ENCODE measurements around the gene HVCN1.

Gene HVCN1

DNA sequence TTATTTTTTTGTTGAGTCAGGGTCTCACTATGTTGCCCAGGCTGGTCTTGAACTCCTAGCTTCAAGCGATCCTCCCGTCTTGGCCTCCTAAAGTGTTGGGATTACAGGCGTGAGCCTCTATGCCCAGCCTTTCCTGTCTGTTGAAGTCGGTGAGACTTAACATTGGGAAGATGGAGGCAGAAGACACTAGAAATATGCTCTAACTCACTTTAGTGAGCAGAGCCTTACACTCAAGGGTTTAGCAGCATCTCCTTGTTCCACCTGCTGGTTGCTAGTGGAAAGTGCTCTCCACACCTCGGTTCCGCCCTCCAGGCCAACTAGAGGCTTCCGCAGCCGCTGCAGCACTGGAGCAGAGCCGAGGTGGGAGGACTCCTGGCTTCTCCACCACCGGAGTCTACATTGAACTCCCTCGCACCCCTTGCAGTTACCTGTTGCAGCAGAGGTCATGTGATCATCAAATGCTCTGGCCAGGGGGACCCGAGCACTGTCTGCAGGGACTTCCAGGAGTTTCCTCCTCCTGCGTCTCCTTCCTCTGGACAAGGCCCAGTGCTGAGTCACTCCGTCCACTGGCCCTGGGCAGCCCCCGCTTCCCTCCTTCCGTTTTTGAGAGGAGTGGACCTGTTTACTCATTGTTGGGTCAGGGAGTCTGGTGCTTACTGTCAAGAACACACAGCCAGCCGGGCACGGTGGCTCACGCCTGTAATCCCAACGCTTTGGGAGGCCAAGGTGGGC lies 9.4 kb upstream of the HVCN1 start:
- no peak overlapping the region for H3K4ac ChIP-seq (ENCODE audit: low read depth, low read length)
- no peaks in the 10 kb centered on the region for H3K36me3 ChIP-seq (ENCODE audit: control insufficient read depth, insufficient read depth, low read length)
- H3K4me2 ChIP-seq (ENCODE audit: low read length) = no peak overlapping the region
- no peak overlapping the region for H3K27ac ChIP-seq (ENCODE audit: low read depth, low read length)
- H4K8ac ChIP-seq (ENCODE audit: low read depth, low read length) = no peak overlapping the region
- no peak overlapping the region for H2BK5ac ChIP-seq (ENCODE audit: low read length)
- no peak overlapping the region for H2AK5ac ChIP-seq (ENCODE audit: low read length)
- H3K56ac ChIP-seq (ENCODE audit: low read length) = peak overlapping the region; percentile 57
- H3K23ac ChIP-seq (ENCODE audit: low read length) = no peak overlapping the region
- H2BK120ac ChIP-seq (ENCODE audit: low read depth, low read length) = no peak overlapping the region
- H3K4me3 ChIP-seq (ENCODE audit: low read length) = no peak overlapping the region
- DNase-seq = peak; percentile 93
- WGBS (ENCODE audit: extremely low coverage, insufficient coverage, low lambda C conversion rate) = no CpG with 5 or more reads among the region's 20 CpGs
- no peaks in the 10 kb centered on the region for H3K79me1 ChIP-seq (ENCODE audit: low read length)
- no peaks in the 10 kb centered on the region for H3K27me3 ChIP-seq (ENCODE audit: insufficient read depth, low read length, poor library complexity)
- H4K5ac ChIP-seq (ENCODE audit: low read length) = no peak overlapping the region
- no peak overlapping the region for H3K9ac ChIP-seq (ENCODE audit: low read length)
- no peaks in the 10 kb centered on the region for H3K79me2 ChIP-seq (ENCODE audit: control insufficient read depth, insufficient read depth, low read length)
- H3K4me1 ChIP-seq (ENCODE audit: control insufficient read depth, low read depth, low read length) = no peaks in the 10 kb centered on the region
- H3K18ac ChIP-seq (ENCODE audit: low read length) = no peak overlapping the region
- H2BK15ac ChIP-seq (replicated peaks; ENCODE audit: low read depth) = no peak overlapping the region

DNA sequence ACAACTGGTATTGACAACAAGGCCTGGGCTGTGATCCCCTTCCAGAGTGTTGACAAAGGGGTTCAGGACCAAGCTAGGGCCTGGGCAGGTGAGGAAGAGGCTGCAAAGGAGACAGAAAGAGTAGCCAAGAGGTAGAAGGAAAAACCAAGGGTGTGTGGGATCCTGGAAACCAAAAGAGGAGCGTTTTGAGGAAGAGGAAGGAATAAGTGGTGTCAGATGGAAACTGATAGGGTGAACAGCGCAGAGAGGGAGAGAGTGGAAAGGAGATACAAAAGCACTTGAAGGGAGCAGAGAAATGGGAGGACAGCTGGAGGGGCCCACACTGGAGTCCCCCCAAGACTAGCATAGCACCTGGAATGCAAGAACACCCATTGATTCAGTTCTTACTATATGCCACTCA lies 8.3 kb upstream of the HVCN1 start:
- Histone ChIP-seq H3K4me1 (ENCODE audit: control insufficient read depth, low read depth, low read length) (no peaks in the 10 kb centered on the region), H3K79me2 (ENCODE audit: control insufficient read depth, insufficient read depth, low read length) (no peaks in the 10 kb centered on the region), H2BK5ac (ENCODE audit: low read length) (no peak overlapping the region), H2BK15ac (replicated peaks; ENCODE audit: low read depth) (no peak overlapping the region), H3K79me1 (ENCODE audit: low read length) (no peaks in the 10 kb centered on the region), H3K23ac (ENCODE audit: low read length) (no peak overlapping the region), H3K27me3 (ENCODE audit: insufficient read depth, low read length, poor library complexity) (no peaks in the 10 kb centered on the region), H3K9ac (ENCODE audit: low read length) (no peak overlapping the region), H3K4me3 (ENCODE audit: low read length) (no peak overlapping the region), H4K8ac (ENCODE audit: low read depth, low read length) (no peak overlapping the region), H3K27ac (ENCODE audit: low read depth, low read length) (no peak overlapping the region), H2AK5ac (ENCODE audit: low read length) (no peak overlapping the region), H4K5ac (ENCODE audit: low read length) (no peak overlapping the region), H3K4ac (ENCODE audit: low read depth, low read length) (no peak overlapping the region), H3K18ac (ENCODE audit: low read length) (no peak overlapping the region), H2BK120ac (ENCODE audit: low read depth, low read length) (no peak overlapping the region), H3K56ac (ENCODE audit: low read length) (no peak overlapping the region), H3K36me3 (ENCODE audit: control insufficient read depth, insufficient read depth, low read length) (no peaks in the 10 kb centered on the region), H3K4me2 (ENCODE audit: low read length) (no peak overlapping the region)
- no CpG with 5 or more reads among the region's 2 CpGs for WGBS (ENCODE audit: extremely low coverage, insufficient coverage, low lambda C conversion rate)
- DNase-seq = no peak

DNA sequence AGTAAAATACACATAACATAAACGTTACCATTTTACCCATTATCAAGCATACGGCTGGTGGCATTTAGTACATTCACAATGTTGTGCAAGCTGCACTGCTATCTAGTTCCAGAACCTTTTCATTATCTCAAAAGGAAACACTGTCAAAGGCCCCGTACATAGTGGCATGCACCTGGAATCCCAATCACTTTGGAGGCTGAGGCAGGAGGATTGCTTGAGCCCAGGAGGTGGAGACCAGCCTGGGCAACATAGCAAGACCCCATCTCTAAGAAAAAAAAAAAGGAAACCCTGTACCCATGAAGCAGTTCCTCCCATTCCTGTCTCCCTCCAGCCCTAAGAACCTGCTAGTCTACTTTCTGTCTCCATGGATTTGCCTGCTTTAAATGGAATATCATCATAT lies 7.4 kb upstream of the HVCN1 start:
- no peak overlapping the region for H3K23ac ChIP-seq (ENCODE audit: low read length)
- H2BK5ac ChIP-seq (ENCODE audit: low read length) = no peak overlapping the region
- no peak overlapping the region for H3K4me3 ChIP-seq (ENCODE audit: low read length)
- H2AK5ac ChIP-seq (ENCODE audit: low read length) = no peak overlapping the region
- H3K79me1 ChIP-seq (ENCODE audit: low read length) = no peaks in the 10 kb centered on the region
- H3K18ac ChIP-seq (ENCODE audit: low read length) = no peak overlapping the region
- H4K5ac ChIP-seq (ENCODE audit: low read length) = no peak overlapping the region
- no peak overlapping the region for H3K4ac ChIP-seq (ENCODE audit: low read depth, low read length)
- H3K56ac ChIP-seq (ENCODE audit: low read length) = no peak overlapping the region
- H2BK120ac ChIP-seq (ENCODE audit: low read depth, low read length) = no peak overlapping the region
- no peaks in the 10 kb centered on the region for H3K36me3 ChIP-seq (ENCODE audit: control insufficient read depth, insufficient read depth, low read length)
- WGBS (ENCODE audit: extremely low coverage, insufficient coverage, low lambda C conversion rate) = no CpG with 5 or more reads among the region's 3 CpGs
- no peak overlapping the region for H4K8ac ChIP-seq (ENCODE audit: low read depth, low read length)
- no peaks in the 10 kb centered on the region for H3K79me2 ChIP-seq (ENCODE audit: control insufficient read depth, insufficient read depth, low read length)
- H3K4me1 ChIP-seq (ENCODE audit: control insufficient read depth, low read depth, low read length) = no peaks in the 10 kb centered on the region
- no peak overlapping the region for H2BK15ac ChIP-seq (replicated peaks; ENCODE audit: low read depth)
- no peaks in the 10 kb centered on the region for H3K27me3 ChIP-seq (ENCODE audit: insufficient read depth, low read length, poor library complexity)
- DNase-seq = no peak
- no peak overlapping the region for H3K9ac ChIP-seq (ENCODE audit: low read length)
- H3K4me2 ChIP-seq (ENCODE audit: low read length) = no peak overlapping the region
- H3K27ac ChIP-seq (ENCODE audit: low read depth, low read length) = no peak overlapping the region

DNA sequence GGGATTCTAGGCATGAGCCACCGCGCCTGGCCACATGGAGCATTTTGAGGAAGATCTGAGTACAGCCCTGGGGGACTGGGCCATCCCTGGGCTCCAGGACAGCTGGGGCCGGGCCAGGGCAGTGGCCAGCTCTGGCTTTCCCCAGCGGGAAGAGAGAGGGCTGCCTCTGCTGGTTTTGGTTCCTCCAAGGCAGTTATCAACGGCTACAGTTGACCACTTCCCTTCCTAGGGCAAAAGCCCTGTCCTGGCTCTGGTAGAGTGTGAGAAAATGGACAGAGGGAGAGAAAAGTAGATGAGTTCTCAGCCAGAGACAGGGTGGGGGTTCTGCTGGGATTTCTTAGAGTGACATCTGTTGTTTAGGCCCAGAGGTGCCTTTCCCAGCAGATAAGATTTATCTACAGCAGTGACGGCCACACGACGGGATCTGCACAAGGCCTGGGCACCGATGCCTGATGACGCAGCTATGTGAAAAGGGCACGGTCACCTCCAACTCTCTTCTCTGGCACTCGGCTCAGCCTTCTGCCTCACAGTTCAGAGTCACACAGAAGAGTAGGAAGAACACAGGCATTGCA lies 5.5 kb upstream of the HVCN1 start:
- no peak overlapping the region for H3K4ac ChIP-seq (ENCODE audit: low read depth, low read length)
- H2AK5ac ChIP-seq (ENCODE audit: low read length) = no peak overlapping the region
- no peak overlapping the region for H3K18ac ChIP-seq (ENCODE audit: low read length)
- no peak overlapping the region for H2BK5ac ChIP-seq (ENCODE audit: low read length)
- H3K4me1 ChIP-seq (ENCODE audit: control insufficient read depth, low read depth, low read length) = peaks cover 3% of the 10 kb centered on the region
- H3K79me1 ChIP-seq (ENCODE audit: low read length) = no peaks in the 10 kb centered on the region
- no peak for DNase-seq
- peak overlapping the region; percentile 13 for H3K27ac ChIP-seq (ENCODE audit: low read depth, low read length)
- no peaks in the 10 kb centered on the region for H3K79me2 ChIP-seq (ENCODE audit: control insufficient read depth, insufficient read depth, low read length)
- WGBS (ENCODE audit: extremely low coverage, insufficient coverage, low lambda C conversion rate) = no CpG with 5 or more reads among the region's 12 CpGs
- H3K23ac ChIP-seq (ENCODE audit: low read length) = no peak overlapping the region
- H3K27me3 ChIP-seq (ENCODE audit: insufficient read depth, low read length, poor library complexity) = no peaks in the 10 kb centered on the region
- no peak overlapping the region for H3K4me2 ChIP-seq (ENCODE audit: low read length)
- H4K5ac ChIP-seq (ENCODE audit: low read length) = no peak overlapping the region
- H2BK15ac ChIP-seq (replicated peaks; ENCODE audit: low read depth) = no peak overlapping the region
- no peak overlapping the region for H3K9ac ChIP-seq (ENCODE audit: low read length)
- H3K36me3 ChIP-seq (ENCODE audit: control insufficient read depth, insufficient read depth, low read length) = no peaks in the 10 kb centered on the region
- no peak overlapping the region for H3K4me3 ChIP-seq (ENCODE audit: low read length)
- no peak overlapping the region for H3K56ac ChIP-seq (ENCODE audit: low read length)
- no peak overlapping the region for H2BK120ac ChIP-seq (ENCODE audit: low read depth, low read length)
- H4K8ac ChIP-seq (ENCODE audit: low read depth, low read length) = no peak overlapping the region

DNA sequence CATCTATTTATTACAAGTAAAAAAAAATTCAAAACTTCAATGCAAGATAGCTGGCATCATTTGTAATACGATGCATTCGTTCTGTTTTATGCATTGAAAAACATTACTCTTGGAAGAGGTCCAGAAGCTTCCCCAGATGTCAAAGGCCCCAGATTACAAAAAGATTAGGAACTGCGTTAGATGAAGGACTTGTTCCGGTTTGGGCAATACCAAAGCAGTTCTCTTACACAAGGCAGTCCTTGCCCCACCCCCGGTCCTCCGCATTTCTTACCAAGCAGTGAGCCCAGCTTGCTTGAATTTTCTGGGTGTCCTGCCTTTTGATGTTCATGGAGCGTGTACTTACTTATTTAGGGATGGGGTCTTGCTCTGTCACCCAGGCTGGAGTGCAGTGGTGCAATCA lies 4.8 kb upstream of the HVCN1 start:
- Histone ChIP-seq H3K4me3 (ENCODE audit: low read length) (no peak overlapping the region), H3K56ac (ENCODE audit: low read length) (no peak overlapping the region), H3K36me3 (ENCODE audit: control insufficient read depth, insufficient read depth, low read length) (no peaks in the 10 kb centered on the region), H3K23ac (ENCODE audit: low read length) (no peak overlapping the region), H2BK15ac (replicated peaks; ENCODE audit: low read depth) (no peak overlapping the region), H3K79me2 (ENCODE audit: control insufficient read depth, insufficient read depth, low read length) (no peaks in the 10 kb centered on the region), H3K4me1 (ENCODE audit: control insufficient read depth, low read depth, low read length) (peaks cover 3% of the 10 kb centered on the region), H3K27me3 (ENCODE audit: insufficient read depth, low read length, poor library complexity) (no peaks in the 10 kb centered on the region), H4K5ac (ENCODE audit: low read length) (no peak overlapping the region), H2BK5ac (ENCODE audit: low read length) (no peak overlapping the region), H3K4ac (ENCODE audit: low read depth, low read length) (no peak overlapping the region), H3K27ac (ENCODE audit: low read depth, low read length) (no peak overlapping the region), H3K4me2 (ENCODE audit: low read length) (no peak overlapping the region), H2AK5ac (ENCODE audit: low read length) (no peak overlapping the region), H3K79me1 (ENCODE audit: low read length) (no peaks in the 10 kb centered on the region), H4K8ac (ENCODE audit: low read depth, low read length) (no peak overlapping the region), H3K18ac (ENCODE audit: low read length) (no peak overlapping the region), H3K9ac (ENCODE audit: low read length) (no peak overlapping the region), H2BK120ac (ENCODE audit: low read depth, low read length) (no peak overlapping the region)
- WGBS (ENCODE audit: extremely low coverage, insufficient coverage, low lambda C conversion rate) = no CpG with 5 or more reads among the region's 7 CpGs
- no peak for DNase-seq

DNA sequence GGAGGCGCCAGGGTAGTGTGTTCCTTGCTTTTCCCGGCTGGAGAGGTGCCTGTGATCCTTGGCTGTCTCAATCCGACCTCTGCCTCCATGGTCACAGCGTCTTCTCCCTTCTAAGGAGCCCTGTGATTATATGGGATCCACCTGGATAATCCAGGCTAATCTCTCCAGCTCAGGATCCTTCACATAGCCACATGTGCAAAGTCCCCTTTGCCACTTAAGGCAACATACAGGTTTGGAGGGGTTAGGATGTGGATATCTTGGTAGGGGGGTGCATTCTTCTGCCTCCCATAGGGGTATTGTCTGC lies 1.2 kb upstream of the HVCN1 start:
- Histone ChIP-seq H2BK15ac (replicated peaks; ENCODE audit: low read depth) (no peak overlapping the region), H3K27me3 (ENCODE audit: insufficient read depth, low read length, poor library complexity) (no peaks in the 10 kb centered on the region), H2BK5ac (ENCODE audit: low read length) (peak overlapping the region; percentile 73), H4K5ac (ENCODE audit: low read length) (no peak overlapping the region), H3K79me1 (ENCODE audit: low read length) (no peaks in the 10 kb centered on the region), H4K8ac (ENCODE audit: low read depth, low read length) (no peak overlapping the region), H3K4me1 (ENCODE audit: control insufficient read depth, low read depth, low read length) (peaks cover 6% of the 10 kb centered on the region), H2AK5ac (ENCODE audit: low read length) (no peak overlapping the region), H3K4me3 (ENCODE audit: low read length) (no peak overlapping the region), H3K56ac (ENCODE audit: low read length) (peak overlapping the region; percentile 100), H2BK120ac (ENCODE audit: low read depth, low read length) (no peak overlapping the region), H3K18ac (ENCODE audit: low read length) (no peak overlapping the region), H3K4me2 (ENCODE audit: low read length) (peak overlapping the region; percentile 22), H3K27ac (ENCODE audit: low read depth, low read length) (no peak overlapping the region), H3K79me2 (ENCODE audit: control insufficient read depth, insufficient read depth, low read length) (no peaks in the 10 kb centered on the region), H3K36me3 (ENCODE audit: control insufficient read depth, insufficient read depth, low read length) (no peaks in the 10 kb centered on the region), H3K23ac (ENCODE audit: low read length) (no peak overlapping the region), H3K9ac (ENCODE audit: low read length) (peak overlapping the region; percentile 95), H3K4ac (ENCODE audit: low read depth, low read length) (no peak overlapping the region)
- WGBS (ENCODE audit: extremely low coverage, insufficient coverage, low lambda C conversion rate) = no CpG with 5 or more reads among the region's 4 CpGs
- DNase-seq = no peak

Measured in mesendoderm (in vitro differentiated cells).